Endothelial cell of umbilical vein (primary cell): ENCODE measurements around the gene PLB1. TPM values are rescaled to one million over a fixed set of nuclear protein-coding genes. Genes with fewer than 3 reads are reported as not detected.

Source experiments
- BruUV-seq: library from RNA; stranded (reverse); fragments of 400-500 nt; replicated peaks from 2 replicates; lab custom pipeline; 2021; lab: Mats Ljungman, UMichigan
- CTCF ChIA-PET: fragments of 300-600, 350-600 bp; sonication (Branson Sonifier 250); formaldehyde crosslinking; loops from one replicate; lab custom pipeline; 2021; ENCODE audit warnings: antibody characterized with exemption, inconsistent platforms; lab: Charles Lee
- POLR2A ChIA-PET: fragments of 300-600, 350-600 bp; sonication (Branson Sonifier 250); formaldehyde crosslinking; loops from one replicate; lab custom pipeline; 2021; ENCODE audit warnings: antibody characterized with exemption, inconsistent platforms; lab: Charles Lee
- DNase-seq: peaks from one replicate; pipeline ENCODE4 v3.0.0-alpha.2; 2011; ENCODE audit warnings: low read depth, low spot score
- FAIRE-seq: peaks from 2 replicates; lab custom pipeline; 2011; peaks lifted over from hg19 to GRCh38; lab: Jason Lieb, UNC
- H2AFZ ChIP-seq: 2 replicates; pipeline ENCODE4 v1.6.0; 2012; ENCODE audit warnings: low read depth, low read length, control low read depth, inconsistent platforms
- H3K27ac ChIP-seq: 2 replicates; pipeline ENCODE4 v1.5.1; 2011; ENCODE audit warnings: low read depth, mild to moderate bottlenecking, control low read depth, low read length, moderate library complexity; ENCODE audit not compliant: insufficient read depth
- H3K27me3 ChIP-seq, 2 experiments: 2 replicates each; pipeline versions ENCODE4 v1.6.0 to v1.6.1; 2011; ENCODE audit warnings: low read length in 2 of 2, mixed read lengths in 1 of 2; ENCODE audit not compliant: control insufficient read depth in 2 of 2, insufficient read depth in 2 of 2
- H3K36me3 ChIP-seq, 2 experiments: 2 replicates in 1 of 2; 3 replicates in 1 of 2; pipeline ENCODE4 v1.5.1; 2011; ENCODE audit warnings: low read length in 2 of 2, mild to moderate bottlenecking in 1 of 2, moderate library complexity in 1 of 2; ENCODE audit not compliant: control insufficient read depth in 2 of 2, insufficient read depth in 2 of 2; ENCODE audit errors: extremely low read depth in 1 of 2
- H3K4me1 ChIP-seq: 3 replicates; pipeline ENCODE4 v1.5.1; 2011; ENCODE audit warnings: mild to moderate bottlenecking, low read length; ENCODE audit not compliant: control insufficient read depth, insufficient read depth; ENCODE audit errors: extremely low read depth
- H3K4me2 ChIP-seq: 2 replicates; pipeline ENCODE4 v1.6.1; 2011; ENCODE audit warnings: low read length, control low read depth, mixed read lengths; ENCODE audit not compliant: insufficient read depth
- H3K4me3 ChIP-seq, 3 experiments: fragments of 200-600 bp in 1 of 3; sonication (generic), shearing (Covaris generic) in 1 of 3; replicated peaks in 1 of 3; 2 replicates each; pipeline ENCODE4 v1.5.1; 2011 to 2016; ENCODE audit warnings: control low read depth in 3 of 3, low read length in 3 of 3, mild to moderate bottlenecking in 2 of 3, inconsistent platforms in 1 of 3, low read depth in 1 of 3, moderate library complexity in 1 of 3; ENCODE audit not compliant: insufficient read depth in 1 of 3
- H3K79me2 ChIP-seq: 2 replicates; pipeline ENCODE4 v1.6.0; 2012; ENCODE audit warnings: low read length, inconsistent platforms; ENCODE audit not compliant: control insufficient read depth, insufficient read depth
- H3K9ac ChIP-seq: replicated peaks from 2 replicates; pipeline ENCODE3; 2011; ENCODE audit warnings: low read length, control low read depth; ENCODE audit not compliant: insufficient read depth; ENCODE audit errors: extremely low read depth
- H3K9me1 ChIP-seq: replicated peaks from 3 replicates; pipeline ENCODE4 v1.6.0; 2011; ENCODE audit warnings: mild to moderate bottlenecking, low read length; ENCODE audit not compliant: control insufficient read depth, insufficient read depth; ENCODE audit errors: extremely low read depth
- H3K9me3 ChIP-seq: replicated peaks from 2 replicates; pipeline ENCODE4 v1.5.1; 2012; ENCODE audit warnings: low read length, inconsistent platforms; ENCODE audit not compliant: control insufficient read depth, insufficient read depth
- H4K20me1 ChIP-seq: replicated peaks from 2 replicates; pipeline ENCODE3; 2011; ENCODE audit warnings: mild to moderate bottlenecking, low read length; ENCODE audit not compliant: control insufficient read depth, insufficient read depth; ENCODE audit errors: extremely low read depth
- CTCF ChIP-seq, 2 donors: IDR thresholded peaks; 1 replicate in 1 of 2; 2 replicates in 1 of 2; pipeline ENCODE4 v1.5.1; 2011; ENCODE audit warnings: low read length in 2 of 2, mild to moderate bottlenecking in 2 of 2, moderate library complexity in 2 of 2, control low read depth in 1 of 2, inconsistent platforms in 1 of 2, low read depth in 1 of 2; ENCODE audit not compliant: insufficient read depth in 1 of 2; ENCODE audit errors: extremely low read depth in 1 of 2
- GATA2 ChIP-seq: IDR thresholded peaks from 2 replicates; pipeline ENCODE4 v1.7.0; 2011; ENCODE audit warnings: low read depth, mild to moderate bottlenecking, moderate library complexity, mixed read lengths, low read length; ENCODE audit not compliant: insufficient read length, insufficient read depth
- JUN ChIP-seq: IDR thresholded peaks from 2 replicates; pipeline ENCODE4 v1.6.1; 2011; ENCODE audit warnings: borderline replicate concordance, low read depth; ENCODE audit not compliant: insufficient read length, insufficient read depth
- MAX ChIP-seq: IDR thresholded peaks from 2 replicates; pipeline ENCODE4 v1.6.1; 2011; ENCODE audit not compliant: insufficient read depth, insufficient read length
- MYC ChIP-seq: IDR thresholded peaks from one replicate; pipeline ENCODE4 v1.6.1; 2011; ENCODE audit warnings: mild to moderate bottlenecking, low read depth, low read length
- POLR2AphosphoS5 ChIP-seq: IDR thresholded peaks from 2 replicates; pipeline ENCODE4 v1.6.1; 2012; ENCODE audit warnings: low read depth, mild to moderate bottlenecking, control low read depth, low read length, moderate library complexity; ENCODE audit not compliant: insufficient read depth
- dilution Hi-C: fragments of 300-500 bp; cut with MboI; formaldehyde crosslinking; loops from one replicate; pipeline ENCODE4 v1.15.0; 2019; ENCODE audit warnings: low sequenced_read_pairs; ENCODE audit not compliant: extremely low pct_ligation_motif_present
- intact Hi-C: fragments of 100-400 bp; cut with micrococcal nuclease; formaldehyde crosslinking; loops from one replicate; pipeline ENCODE4 v1.10.0; 2022
- polyA plus RNA-seq, 4 experiments: library from polyadenylated mRNA; depleted of rRNA in 3 of 4; stranded (reverse) in 3 of 4; unstranded in 1 of 4; fragments of >200 nt; gene quantifications; 2 replicates each; pipeline versions ENCODE4 v1.2.1 to v1.2.3, GENCODE V29; 2011 to 2012; ENCODE audit warnings: missing spikeins in 1 of 4
- total RNA-seq: library from RNA; stranded (reverse); gene quantifications from 2 replicates; pipeline ENCODE4 v1.2.3, GENCODE V29; 2021

PLB1 gene
- total and polyA plus RNA-seq, 2 donors (not counting 3 experiments of a cell fraction or from before 2014, with no cell fraction given), result 0.75 to 0.80 TPM

DNA sequence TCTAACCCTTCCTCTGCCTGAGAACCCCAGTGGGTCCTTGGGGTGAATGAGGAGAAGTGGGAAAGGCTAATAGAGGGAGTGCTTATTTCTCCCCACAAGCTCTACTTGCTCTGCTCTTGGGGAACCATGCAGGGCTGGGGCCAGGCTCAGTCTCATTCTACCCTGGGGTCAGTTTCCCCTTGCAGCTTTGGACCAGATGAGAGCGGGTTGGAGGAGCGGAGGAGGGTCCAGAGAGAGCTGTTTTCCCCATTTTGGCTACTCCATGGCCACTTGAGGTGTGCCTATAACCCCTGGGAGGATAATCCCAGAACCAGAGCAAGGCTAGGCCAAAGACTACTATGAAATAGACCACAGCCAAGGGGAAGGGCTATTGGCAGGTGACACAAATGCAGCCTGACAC is 29.6 kb downstream of the PLB1 start:
- BruUV-seq, result no TSS peak
- peaks cover 15 to 28% of the 10 kb centered on the region in 2 experiments for H3K27me3 ChIP-seq
- dilution Hi-C loops, result no loop called here
- no peak overlapping the region for H3K9ac ChIP-seq
- no peak overlapping the region for H3K27ac ChIP-seq
- H2AFZ ChIP-seq, result no peak overlapping the region
- no peaks in the 10 kb centered on the region for H3K9me3 ChIP-seq
- no peaks in the 10 kb centered on the region for H4K20me1 ChIP-seq
- no peaks in the 10 kb centered on the region for H3K36me3 ChIP-seq
- no peak for TF ChIP-seq POLR2AphosphoS5
- TF ChIP-seq JUN, result no peak
- no peak for TF ChIP-seq MYC
- TF ChIP-seq CTCF (IDR thresholded peaks at IDR 0.05; ENCODE audit: extremely low read depth in 1 of 2, insufficient read depth in 1 of 2, low read depth in 1 of 2, low read length in 2 of 2), result no peak
- TF ChIP-seq GATA2, result no peak
- POLR2A ChIA-PET, result no interaction called here
- CTCF ChIA-PET, result no interaction called here
- intact Hi-C loops, result no loop called here
- no peak overlapping the region for H3K4me3 ChIP-seq
- no peak overlapping the region for H3K4me2 ChIP-seq
- DNase-seq (no peak), FAIRE-seq (no peak)
- H3K79me2 ChIP-seq, result no peaks in the 10 kb centered on the region
- no peaks in the 10 kb centered on the region for H3K4me1 ChIP-seq
- H3K9me1 ChIP-seq, result no peaks in the 10 kb centered on the region

GRCh38 chr2:28526527-28527132 is 30.8 kb downstream of the PLB1 start:
- Histone ChIP-seq H3K4me2 (no peak overlapping the region), H2AFZ (no peak overlapping the region), H3K4me1 (no peaks in the 10 kb centered on the region), H3K9me3 (no peaks in the 10 kb centered on the region), H4K20me1 (no peaks in the 10 kb centered on the region), H3K27ac (no peak overlapping the region), H3K9me1 (no peaks in the 10 kb centered on the region), H3K27me3 (peaks cover 13 to 26% of the 10 kb centered on the region in 2 experiments), H3K79me2 (no peaks in the 10 kb centered on the region), H3K36me3 (no peaks in the 10 kb centered on the region), H3K4me3 (no peak overlapping the region), H3K9ac (no peak overlapping the region)
- ChIA-PET POLR2A (no interaction called here), CTCF (no interaction called here)
- intact Hi-C loops, result no loop called here
- DNase-seq (no peak), FAIRE-seq (no peak)
- TF ChIP-seq MAX (no peak), POLR2AphosphoS5 (no peak), GATA2 (no peak)
- dilution Hi-C loops, result no loop called here
- no TSS peak for BruUV-seq
